ENCODE data around the gene RSPRY1. TPM values are rescaled to one million over a fixed set of nuclear protein-coding genes. Genes with fewer than 3 reads are reported as not detected.

Gene RSPRY1
- total and polyA plus RNA-seq, 2 of the 8 experiments (the other 6 are each of a cell fraction or from before 2014, with no cell fraction given) = 11.5 to 32.5 TPM

DNA sequence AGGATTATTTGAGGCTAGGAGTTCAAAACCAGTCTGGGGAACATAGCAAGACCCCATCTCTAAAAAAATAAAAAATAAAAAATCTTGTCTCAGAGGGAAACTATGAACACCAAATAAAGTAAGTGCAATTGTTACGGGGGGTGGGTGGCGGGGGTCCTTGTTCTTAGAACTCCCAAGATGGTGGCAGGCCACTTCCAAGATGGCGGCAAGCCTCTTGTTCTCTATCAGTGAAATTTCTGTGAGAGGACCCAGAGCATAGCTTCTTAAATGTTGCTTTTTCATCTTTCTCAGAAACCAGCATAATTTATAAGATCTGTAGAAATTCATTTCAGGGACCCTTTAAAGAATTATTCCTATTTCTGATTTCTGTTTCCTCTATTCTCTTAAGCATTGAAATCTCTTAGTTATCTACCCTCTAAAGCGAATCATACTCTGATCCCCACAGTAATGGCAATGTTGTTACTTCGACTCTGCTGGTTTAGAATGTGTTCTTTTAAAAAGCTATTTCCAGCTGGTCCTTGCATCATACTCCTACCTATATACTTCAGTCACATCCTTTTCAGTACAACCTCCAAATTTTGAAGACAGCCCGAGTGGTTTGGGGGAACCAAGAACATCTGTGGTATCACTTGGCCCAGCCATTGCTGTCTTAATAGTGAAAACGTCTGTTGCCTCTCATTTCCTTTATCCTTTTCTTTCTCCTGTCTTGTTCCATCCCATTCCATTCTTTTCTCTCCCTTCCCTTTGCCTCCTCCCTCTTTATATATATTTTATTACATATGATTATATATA, 16.2 kb downstream of the RSPRY1 start (continued):
- TF ChIP-seq BACH1 (IDR thresholded peaks at IDR 0.05; ENCODE audit: low read length) (no peak), SIN3A (conservative IDR thresholded peaks at IDR 0.05 in 1 of 2, IDR thresholded peaks at IDR 0.05 in 1 of 2; ENCODE audit: low read depth in 1 of 2, low read length in 2 of 2) (no peak), SIRT6 (IDR thresholded peaks at IDR 0.05; ENCODE audit: low read length) (no peak)
- TF ChIP-seq, protein P1, sequence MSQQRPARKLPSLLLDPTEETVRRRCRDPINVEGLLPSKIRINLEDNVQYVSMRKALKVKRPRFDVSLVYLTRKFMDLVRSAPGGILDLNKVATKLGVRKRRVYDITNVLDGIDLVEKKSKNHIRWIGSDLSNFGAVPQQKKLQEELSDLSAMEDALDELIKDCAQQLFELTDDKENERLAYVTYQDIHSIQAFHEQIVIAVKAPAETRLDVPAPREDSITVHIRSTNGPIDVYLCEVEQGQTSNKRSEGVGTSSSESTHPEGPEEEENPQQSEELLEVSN (IDR thresholded peaks at IDR 0.05) = no peak

Measured in H1 (cell line).